CD14-positive monocyte (primary cell): ENCODE results near the gene NR0B2. TPM values are rescaled to one million over a fixed set of nuclear protein-coding genes. Genes with fewer than 3 reads are reported as not detected.

Experiments
- DNase-seq, 3 donors: peaks; one replicate each; pipeline ENCODE4 v3.0.0-alpha.2; 2011 to 2022
- H2AFZ ChIP-seq: 2 replicates; pipeline ENCODE4 v1.6.0; 2012; ENCODE audit warnings: mild to moderate bottlenecking, low read depth, low read length, inconsistent platforms; ENCODE audit not compliant: insufficient read depth, poor library complexity, severe bottlenecking
- H3K27ac ChIP-seq, 2 donors: 1 replicate in 1 of 2; 2 replicates in 1 of 2; pipeline ENCODE4 v1.5.1; 2012 to 2013; ENCODE audit warnings: low read length in 2 of 2, control low read depth in 1 of 2, inconsistent platforms in 1 of 2, low read depth in 1 of 2, mild to moderate bottlenecking in 1 of 2
- H3K27me3 ChIP-seq, 2 donors: one replicate each; pipeline versions ENCODE4 v1.6.0 to v1.6.1; 2011 to 2013; ENCODE audit warnings: low read length in 2 of 2; ENCODE audit not compliant: control insufficient read depth in 2 of 2, insufficient read depth in 2 of 2
- H3K36me3 ChIP-seq, 2 donors: replicated peaks in 1 of 2; 1 replicate in 1 of 2; 2 replicates in 1 of 2; pipeline versions ENCODE4 v1.5.1 to v1.6.1; 2012 to 2013; ENCODE audit warnings: low read length in 2 of 2, control low read depth in 1 of 2, inconsistent platforms in 1 of 2, mild to moderate bottlenecking in 1 of 2; ENCODE audit not compliant: insufficient read depth in 2 of 2, control insufficient read depth in 1 of 2
- H3K4me1 ChIP-seq, 2 donors: 1 replicate in 1 of 2; 2 replicates in 1 of 2; pipeline versions ENCODE4 v1.5.1 to v1.6.1; 2012 to 2013; ENCODE audit warnings: low read length in 2 of 2, control low read depth in 1 of 2, inconsistent platforms in 1 of 2, mild to moderate bottlenecking in 1 of 2, moderate library complexity in 1 of 2; ENCODE audit not compliant: insufficient read depth in 2 of 2, control insufficient read depth in 1 of 2
- H3K4me2 ChIP-seq: replicated peaks from 2 replicates; pipeline ENCODE3; 2012; ENCODE audit warnings: low read length, moderate library complexity, mild to moderate bottlenecking; ENCODE audit not compliant: poor library complexity, severe bottlenecking; ENCODE audit errors: extremely low read depth
- H3K4me3 ChIP-seq, 3 experiments: fragments of 200-600 bp in 1 of 3; sonication (generic) in 1 of 3; replicated peaks in 1 of 3; 1 replicate in 2 of 3; 2 replicates in 1 of 3; pipeline ENCODE4 v1.5.1; 2011 to 2013; ENCODE audit warnings: low read length in 3 of 3, mild to moderate bottlenecking in 3 of 3, control low read depth in 2 of 3, low read depth in 2 of 3, inconsistent platforms in 1 of 3, moderate library complexity in 1 of 3
- H3K79me2 ChIP-seq: 2 replicates; pipeline ENCODE4 v1.6.0; 2012; ENCODE audit warnings: mild to moderate bottlenecking, control low read depth, inconsistent platforms, low read length, moderate library complexity; ENCODE audit not compliant: insufficient read depth
- H3K9ac ChIP-seq: 2 replicates; pipeline ENCODE4 v1.6.0; 2017; ENCODE audit warnings: low read length, mild to moderate bottlenecking; ENCODE audit not compliant: insufficient read depth, poor library complexity, severe bottlenecking
- H3K9me3 ChIP-seq, 2 donors: replicated peaks in 1 of 2; 1 replicate in 1 of 2; 2 replicates in 1 of 2; pipeline versions ENCODE4 v1.5.1 to v1.6.1; 2012 to 2013; ENCODE audit warnings: low read length in 2 of 2, control low read depth in 1 of 2; ENCODE audit not compliant: control insufficient read depth in 1 of 2, insufficient read depth in 1 of 2
- H4K20me1 ChIP-seq: 2 replicates; pipeline ENCODE4 v1.6.0; 2012; ENCODE audit warnings: mild to moderate bottlenecking, low read length, control low read depth, moderate library complexity; ENCODE audit not compliant: insufficient read depth
- H3K27ac Mint-ChIP-seq, 7 donors: one replicate each; pipeline ENCODE4 v1.8.0; 2020; ENCODE audit warnings: mild to moderate bottlenecking in 7 of 7, mixed read lengths in 7 of 7, moderate library complexity in 6 of 7, inconsistent platforms in 2 of 7
- H3K27me3 Mint-ChIP-seq, 3 donors: one replicate each; pipeline ENCODE4 v1.8.0; 2021 to 2022; ENCODE audit warnings: low read depth in 3 of 3, mild to moderate bottlenecking in 3 of 3, mixed read lengths in 3 of 3, moderate library complexity in 3 of 3, inconsistent platforms in 1 of 3
- H3K36me3 Mint-ChIP-seq, 2 donors: one replicate each; pipeline ENCODE4 v1.8.0; 2020; ENCODE audit warnings: mixed read lengths in 2 of 2, inconsistent platforms in 1 of 2, mild to moderate bottlenecking in 1 of 2
- H3K4me1 Mint-ChIP-seq: one replicate; pipeline ENCODE4 v1.8.0; 2020; ENCODE audit warnings: mild to moderate bottlenecking, mixed read lengths
- H3K4me3 Mint-ChIP-seq, 2 donors: one replicate each; pipeline ENCODE4 v1.8.0; 2020; ENCODE audit warnings: mild to moderate bottlenecking in 2 of 2, mixed read lengths in 2 of 2, moderate library complexity in 1 of 2
- H3K9me3 Mint-ChIP-seq, 7 donors: one replicate each; pipeline ENCODE4 v1.8.0; 2020 to 2022; ENCODE audit warnings: mixed read lengths in 7 of 7, mild to moderate bottlenecking in 6 of 7, moderate library complexity in 6 of 7, inconsistent platforms in 2 of 7
- WGBS: methylation state at CpG from one replicate; pipeline ENCODE4 v1.1.5; 2013; ENCODE audit warnings: missing lambda C conversion rate; ENCODE audit not compliant: insufficient coverage; 5-methylcytosine and 5-hydroxymethylcytosine counted together
- intact Hi-C, 2 donors: fragments of 100-400 bp; cut with micrococcal nuclease; formaldehyde crosslinking; loops; one replicate each; pipeline versions ENCODE4 v1.15.0 to v1.15.1; 2023
- polyA plus RNA-seq, 3 donors: library from polyadenylated mRNA; depleted of rRNA in 1 of 3; unstranded in 2 of 3; stranded (reverse) in 1 of 3; fragments of 300-500 nt in 2 of 3; fragments of >200 nt in 1 of 3; fragmentation: Illumina TruSeq in 2 of 3; gene quantifications; 1 replicate in 2 of 3; 2 replicates in 1 of 3; pipeline ENCODE4 v1.2.3, GENCODE V29; 2012 to 2021
- TF ChIP-seq, protein P1 (sequence below): fragments of 200-600 bp; IDR thresholded peaks from one replicate; pipeline ENCODE4 v1.8.0; 2022; ENCODE audit warnings: antibody characterized with exemption, mild to moderate bottlenecking

Gene NR0B2
- polyA plus RNA-seq, 3 donors = not detected

DNA sequence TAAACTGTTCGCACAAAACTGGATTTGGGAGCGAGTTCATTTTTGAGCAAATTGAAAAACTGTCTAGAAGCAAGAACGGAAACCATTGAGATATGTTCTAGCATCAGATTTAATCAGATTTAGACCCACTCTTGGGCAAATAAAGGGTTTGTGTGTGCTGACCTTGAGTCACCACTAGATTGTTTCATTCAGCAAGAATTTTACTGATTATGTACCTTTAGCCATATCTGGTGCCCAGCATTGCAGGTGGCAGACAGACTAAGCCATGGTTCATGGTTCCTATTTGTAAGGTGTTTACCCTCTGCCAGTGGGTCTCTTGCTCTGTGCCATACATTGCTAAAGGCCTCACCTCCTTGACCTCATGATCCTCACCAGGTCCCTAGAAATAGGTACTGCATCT lies 9.1 kb upstream of the NR0B2 start:
- H3K4me1 Mint-ChIP-seq = peaks cover 20% of the 10 kb centered on the region

DNA sequence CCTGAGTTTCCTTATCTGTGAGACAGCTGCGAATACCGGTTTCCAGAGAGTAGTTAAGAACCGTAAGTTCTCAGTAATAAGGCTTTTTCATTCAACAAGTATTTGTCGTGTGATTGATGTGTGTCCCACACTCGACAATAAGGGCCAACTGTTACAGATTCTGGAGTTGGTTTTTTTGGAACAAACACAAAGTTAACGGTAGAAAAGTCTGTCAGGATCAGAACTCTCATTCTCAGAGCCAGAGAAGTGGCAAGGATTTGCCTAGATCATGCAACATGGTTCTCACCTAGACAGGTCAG lies 8.6 kb upstream of the NR0B2 start:
- peaks cover 15 to 21% of the 10 kb centered on the region in 2 donors for H3K4me1 ChIP-seq
- Mint-ChIP-seq H3K27me3 (peaks cover 0 to 3% (median 0%) of the 10 kb centered on the region in 3 donors), H3K27ac (peak overlapping the region in 6 of 7 donors; percentile 88 to 95 (median 92)), H3K4me3 (peak overlapping the region; percentile 91 to 96), H3K36me3 (peaks cover 17 to 38% of the 10 kb centered on the region in 2 donors), H3K9me3 (no peaks in the 10 kb centered on the region), H3K4me1 (peaks cover 20% of the 10 kb centered on the region)
- TF ChIP-seq, protein P1, sequence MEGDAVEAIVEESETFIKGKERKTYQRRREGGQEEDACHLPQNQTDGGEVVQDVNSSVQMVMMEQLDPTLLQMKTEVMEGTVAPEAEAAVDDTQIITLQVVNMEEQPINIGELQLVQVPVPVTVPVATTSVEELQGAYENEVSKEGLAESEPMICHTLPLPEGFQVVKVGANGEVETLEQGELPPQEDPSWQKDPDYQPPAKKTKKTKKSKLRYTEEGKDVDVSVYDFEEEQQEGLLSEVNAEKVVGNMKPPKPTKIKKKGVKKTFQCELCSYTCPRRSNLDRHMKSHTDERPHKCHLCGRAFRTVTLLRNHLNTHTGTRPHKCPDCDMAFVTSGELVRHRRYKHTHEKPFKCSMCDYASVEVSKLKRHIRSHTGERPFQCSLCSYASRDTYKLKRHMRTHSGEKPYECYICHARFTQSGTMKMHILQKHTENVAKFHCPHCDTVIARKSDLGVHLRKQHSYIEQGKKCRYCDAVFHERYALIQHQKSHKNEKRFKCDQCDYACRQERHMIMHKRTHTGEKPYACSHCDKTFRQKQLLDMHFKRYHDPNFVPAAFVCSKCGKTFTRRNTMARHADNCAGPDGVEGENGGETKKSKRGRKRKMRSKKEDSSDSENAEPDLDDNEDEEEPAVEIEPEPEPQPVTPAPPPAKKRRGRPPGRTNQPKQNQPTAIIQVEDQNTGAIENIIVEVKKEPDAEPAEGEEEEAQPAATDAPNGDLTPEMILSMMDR = no peak
- intact Hi-C loops = no loop called here
- H3K9ac ChIP-seq = peak overlapping the region; percentile 88
- peaks cover 9% of the 10 kb centered on the region for H4K20me1 ChIP-seq
- peaks cover 35% of the 10 kb centered on the region for H3K79me2 ChIP-seq
- H3K9me3 ChIP-seq = no peaks in the 10 kb centered on the region
- peak overlapping the region; percentile 80 for H3K4me2 ChIP-seq
- no peak for DNase-seq
- no peaks in the 10 kb centered on the region for H3K27me3 ChIP-seq
- H3K27ac ChIP-seq = peak overlapping the region in 1 of 2 donors; percentile 83
- H3K36me3 ChIP-seq = peaks cover 31 to 35% of the 10 kb centered on the region in 2 donors
- H3K4me3 ChIP-seq = peak overlapping the region; percentile 74 to 88 (median 78)
- peak overlapping the region; percentile 90 for H2AFZ ChIP-seq
- 58% methylated on average over 5 of the region's 6 CpGs for WGBS

More for the DNA sequence above, 9.1 kb upstream of the NR0B2 start:
- Mint-ChIP-seq H3K4me3 (peak overlapping the region; percentile 47 to 96), H3K9me3 (no peaks in the 10 kb centered on the region), H3K36me3 (peaks cover 21 to 42% of the 10 kb centered on the region in 2 donors), H3K27me3 (peaks cover 0 to 3% (median 0%) of the 10 kb centered on the region in 3 donors), H3K27ac (peak overlapping the region in 4 of 7 donors; percentile 15 to 92 (median 75))
- TF ChIP-seq, protein P1 = no peak
- Histone ChIP-seq H3K9me3 (no peaks in the 10 kb centered on the region), H3K79me2 (peaks cover 35% of the 10 kb centered on the region), H3K4me1 (peaks cover 15 to 21% of the 10 kb centered on the region in 2 donors), H2AFZ (no peak overlapping the region), H3K27ac (peak overlapping the region in 1 of 2 donors; percentile 83), H3K27me3 (no peaks in the 10 kb centered on the region), H3K36me3 (peaks cover 36 to 40% of the 10 kb centered on the region in 2 donors), H3K9ac (no peak overlapping the region), H4K20me1 (peaks cover 9% of the 10 kb centered on the region), H3K4me3 (no peak overlapping the region), H3K4me2 (peak overlapping the region; percentile 80)
- DNase-seq = no peak
- WGBS = 100% methylated on average over 1 of the region's 3 CpGs
- intact Hi-C loops = no loop called here
